Fibroblast of upper back skin (primary cell): Measurements from ENCODE around the gene FLNB.

Experiments
- DNase-seq: peaks from one replicate; pipeline ENCODE4 v3.0.0-alpha.2; 2013

Gene FLNB

GRCh38 chr3:58008141-58009025, at the start of gene FLNB:
FLNB (plus strand) TSS chr3:58008422; CDS start chr3:58008565, 143 bp downstream.
- peak; percentile 69 for DNase-seq

GRCh38 chr3:57958642-57959422, 49.4 kb upstream of the FLNB start:
- peak; percentile 44 for DNase-seq

- DNase-seq = peak; percentile 72
Measured at GRCh38 chr3:57959423-57960173, 48.6 kb upstream of the FLNB start.

- no peak for DNase-seq
Measured at GRCh38 chr3:57960174-57960505, 48.1 kb upstream of the FLNB start.

- DNase-seq = no peak
Measured at GRCh38 chr3:57961177-57961827, 46.9 kb upstream of the FLNB start.

- DNase-seq = peak; percentile 61
Measured at GRCh38 chr3:57961828-57962447, 46.3 kb upstream of the FLNB start.

GRCh38 chr3:57962448-57962834, 45.8 kb upstream of the FLNB start:
- no peak for DNase-seq

GRCh38 chr3:57963811-57964346, 44.3 kb upstream of the FLNB start:
- DNase-seq = no peak

GRCh38 chr3:57966829-57967228, 41.4 kb upstream of the FLNB start:
- DNase-seq = peak; percentile 64

- no peak for DNase-seq
Measured at GRCh38 chr3:57967590-57967989, 40.6 kb upstream of the FLNB start.

- DNase-seq = no peak
Measured at GRCh38 chr3:57968501-57968900, 39.7 kb upstream of the FLNB start.

GRCh38 chr3:57971975-57972374, 36.2 kb upstream of the FLNB start:
- DNase-seq = no peak

GRCh38 chr3:57972531-57973111, 35.6 kb upstream of the FLNB start:
- no peak for DNase-seq

GRCh38 chr3:57973715-57974477, 34.3 kb upstream of the FLNB start:
- no peak for DNase-seq

GRCh38 chr3:57974796-57975388, 33.3 kb upstream of the FLNB start:
- DNase-seq = peak; percentile 99

- DNase-seq = no peak
Measured at GRCh38 chr3:57977818-57978235, 30.4 kb upstream of the FLNB start.

- DNase-seq = no peak
Measured at GRCh38 chr3:57978316-57978715, 29.9 kb upstream of the FLNB start.

GRCh38 chr3:57980416-57980815, 27.8 kb upstream of the FLNB start:
- no peak for DNase-seq

- no peak for DNase-seq
Measured at GRCh38 chr3:57981483-57982087, 26.6 kb upstream of the FLNB start.
